K562 (cell line): ENCODE data around the gene GAMT. TPM values are rescaled to one million over a fixed set of nuclear protein-coding genes. Genes with fewer than 3 reads are reported as not detected.

Experiments
- ATAC-seq: fragments of 200-7000 bp; cut with Tn5 transposase; 3 replicates; pipeline ENCODE4 v1.9.1; 2020; ENCODE audit warnings: moderate library complexity
- BruUV-seq: library from RNA; stranded (reverse); fragments of 400-500 nt; replicated peaks from 2 replicates; lab custom pipeline; 2021; lab: Mats Ljungman, UMichigan
- CTCF ChIA-PET: fragments of 300-600 bp; formaldehyde crosslinking; extraction: SDS; loops from one replicate; lab custom pipeline; 2021; ENCODE audit warnings: low intra/inter-chr PET ratio; lab: Yijun Ruan, JAX
- POLR2A ChIA-PET: fragments of 300-600, 350-650 bp; sonication (Branson Sonifier 250); formaldehyde crosslinking; extraction: SDS; loops from one replicate; lab custom pipeline; 2021; ENCODE audit warnings: antibody characterized with exemption, inconsistent platforms; lab: Yijun Ruan, JAX
- DNase-seq, 4 experiments: peaks; one replicate each; pipeline versions ENCODE4 v3.0.0 to v3.0.0-alpha.2; 2011 to 2018; ENCODE audit warnings: low spot score in 3 of 4, mixed read lengths in 3 of 4; ENCODE audit errors: extremely low read depth in 1 of 4
- FAIRE-seq: peaks from 2 replicates; lab custom pipeline; 2011; peaks lifted over from hg19 to GRCh38; lab: Jason Lieb, UNC
- H2AFZ ChIP-seq: 2 replicates; pipeline ENCODE4 v1.6.0; 2011; ENCODE audit warnings: low read depth, low read length, control low read depth, inconsistent platforms
- H3K27ac ChIP-seq: fragments of 200-600 bp; 3 replicates; pipeline ENCODE4 v1.8.0; 2011; ENCODE audit warnings: low read depth, mild to moderate bottlenecking, control low read depth, inconsistent platforms, low read length, moderate library complexity, mixed read lengths; ENCODE audit errors: extremely low read depth
- H3K27me3 ChIP-seq, 2 experiments: fragments of 300-600 bp in 1 of 2; 2 replicates in 1 of 2; 3 replicates in 1 of 2; pipeline versions ENCODE4 v1.6.0 to v1.8.0; 2011; ENCODE audit warnings: inconsistent platforms in 2 of 2, low read length in 2 of 2, mild to moderate bottlenecking in 1 of 2, mixed read lengths in 1 of 2, moderate library complexity in 1 of 2; ENCODE audit not compliant: control insufficient read depth in 2 of 2, insufficient read depth in 2 of 2
- H3K36me3 ChIP-seq: fragments of 300-600 bp; 3 replicates; pipeline ENCODE4 v1.8.0; 2011; ENCODE audit warnings: mild to moderate bottlenecking, low read length, inconsistent platforms; ENCODE audit not compliant: control insufficient read depth, insufficient read depth
- H3K4me1 ChIP-seq, 2 experiments: fragments of 200-600 bp in 1 of 2; replicated peaks in 1 of 2; 2 replicates in 1 of 2; 3 replicates in 1 of 2; pipeline versions ENCODE4 v1.5.1 to v1.8.0; 2011; ENCODE audit warnings: inconsistent platforms in 2 of 2, low read length in 2 of 2, mild to moderate bottlenecking in 1 of 2, mixed read lengths in 1 of 2, moderate library complexity in 1 of 2; ENCODE audit not compliant: control insufficient read depth in 2 of 2, insufficient read depth in 2 of 2
- H3K4me2 ChIP-seq: 2 replicates; pipeline ENCODE4 v1.6.1; 2011; ENCODE audit warnings: low read length, control low read depth, inconsistent platforms, mixed read lengths; ENCODE audit not compliant: insufficient read depth
- H3K4me3 ChIP-seq: fragments of 200-600 bp; sonication (generic), shearing (Covaris generic); 2 replicates; pipeline ENCODE4 v1.5.1; 2016; ENCODE audit warnings: control low read depth, inconsistent platforms
- H3K79me2 ChIP-seq: fragments of 200-600 bp; 3 replicates; pipeline ENCODE4 v1.8.0; 2011; ENCODE audit warnings: low read length, inconsistent platforms; ENCODE audit not compliant: control insufficient read depth, insufficient read depth
- H3K9ac ChIP-seq, 2 experiments: 2 replicates each; pipeline versions ENCODE4 v1.6.0 to v1.6.1; 2011; ENCODE audit warnings: low read depth in 2 of 2, low read length in 2 of 2, control low read depth in 1 of 2, inconsistent platforms in 1 of 2, mild to moderate bottlenecking in 1 of 2, mixed read lengths in 1 of 2; ENCODE audit not compliant: insufficient read depth in 1 of 2
- H3K9me1 ChIP-seq: one replicate; pipeline ENCODE4 v1.6.0; 2011; ENCODE audit warnings: inconsistent platforms, mild to moderate bottlenecking, low read length, moderate library complexity; ENCODE audit not compliant: control insufficient read depth, insufficient read depth
- H3K9me3 ChIP-seq: replicated peaks from 2 replicates; pipeline ENCODE4 v1.5.1; 2011; ENCODE audit warnings: low read depth, low read length, inconsistent platforms; ENCODE audit not compliant: control insufficient read depth, insufficient read depth
- H4K20me1 ChIP-seq: replicated peaks from 2 replicates; pipeline ENCODE4 v1.6.1; 2011; ENCODE audit warnings: low read length, inconsistent platforms, mixed read lengths; ENCODE audit not compliant: control insufficient read depth, insufficient read depth
- POLR2A ChIP-seq: fragments of 450-650 bp; conservative IDR thresholded peaks from 2 replicates; pipeline ENCODE4 v1.6.1; 2016
- POLR2G ChIP-seq: fragments of 200-400 bp; formaldehyde crosslinking; IDR thresholded peaks from 2 replicates; pipeline ENCODE4 v1.6.1; 2017; ENCODE audit warnings: low read depth, mild to moderate bottlenecking, antibody characterized with exemption, low read length, moderate library complexity
- RBM22 ChIP-seq: fragments of 200-400 bp; formaldehyde crosslinking; IDR thresholded peaks from 2 replicates; pipeline ENCODE4 v1.6.1; 2018; ENCODE audit warnings: low read length, low read depth; ENCODE audit not compliant: poor library complexity, severe bottlenecking
- ZFX ChIP-seq: sonication (generic); formaldehyde crosslinking; IDR thresholded peaks from 2 replicates; pipeline ENCODE4 v1.8.0; 2022; ENCODE audit warnings: mild to moderate bottlenecking, missing genetic modification reagents, moderate library complexity
- ZNF76 ChIP-seq: fragments of 250-450 bp; sonication (Bioruptor Pico); IDR thresholded peaks from 2 replicates; pipeline ENCODE4 v1.4.0; 2020; ENCODE audit warnings: mild to moderate bottlenecking, moderate library complexity, borderline replicate concordance
- ZSCAN29 ChIP-seq: fragments of 450-650 bp; IDR thresholded peaks from 2 replicates; pipeline ENCODE4 v1.6.1; 2017
- WGBS: fragments of 100-300 bp; shearing (Covaris generic); methylation state at CpG from one replicate; pipeline ENCODE4 v1.1.6; 2016; ENCODE audit warnings: low coverage, mixed read lengths; ENCODE audit not compliant: insufficient coverage; ENCODE audit errors: missing lambda C conversion rate; 5-methylcytosine and 5-hydroxymethylcytosine counted together
- in situ Hi-C: fragments of 300-500 bp; cut with MboI; formaldehyde crosslinking; loops from 4 replicates; pipeline ENCODE4 v1.15.0; 2018; ENCODE audit warnings: inconsistent platforms, mixed read lengths
- intact Hi-C: fragments of 100-400 bp; cut with micrococcal nuclease; formaldehyde crosslinking; loops from 2 replicates; pipeline ENCODE4 v1.14.2; 2022
- polyA plus RNA-seq, 8 experiments: library from polyadenylated mRNA; depleted of rRNA in 4 of 8; stranded (reverse) in 5 of 8; unstranded in 3 of 8; fragments of >200 nt; fragmentation: Nextera tagmentation in 2 of 8; fragmentation: Illumina TruSeq in 1 of 8; extraction: Ambion mirVana in 2 of 8; extraction: Trizol in 1 of 8; gene quantifications; 2 replicates each; pipeline versions ENCODE4 v1.2.1 to v1.2.3, GENCODE V29; 2011 to 2014; ENCODE audit warnings: inconsistent platforms in 1 of 8, missing spikeins in 1 of 8
- total RNA-seq, 7 experiments: library from RNA; depleted of rRNA in 6 of 7; stranded (reverse); fragments of >200 nt in 6 of 7; fragmentation: Illumina TruSeq in 2 of 7; extraction: Trizol in 2 of 7; gene quantifications; 2 replicates each; pipeline versions ENCODE4 v1.2.1 to v1.2.3, GENCODE V29; 2011 to 2021; ENCODE audit warnings: low replicate concordance in 1 of 7

Gene GAMT
- total and polyA plus RNA-seq, 9 of the 15 experiments (the other 6 are each of a cell fraction or from before 2014, with no cell fraction given): 1.3 to 35.3 (median 27.2) TPM

DNA sequence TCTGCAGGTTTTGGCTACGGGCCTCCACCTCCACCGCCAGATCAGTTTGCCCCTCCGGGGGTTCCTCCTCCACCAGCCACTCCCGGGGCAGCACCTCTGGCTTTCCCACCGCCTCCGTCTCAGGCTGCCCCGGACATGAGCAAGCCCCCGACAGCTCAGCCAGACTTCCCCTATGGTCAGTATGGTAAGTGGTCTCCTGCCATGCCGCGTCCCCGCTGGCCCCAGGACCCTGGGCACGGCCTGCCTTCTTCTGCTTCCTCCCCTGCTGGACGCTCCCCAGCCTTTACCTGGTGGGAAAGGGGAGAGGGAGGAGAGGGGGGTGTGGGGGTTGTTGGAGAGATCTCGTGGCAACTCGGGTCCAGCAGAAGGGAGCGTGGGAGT is 31.2 kb upstream of the GAMT start:
- DNase-seq: no peak
- Histone ChIP-seq H3K9me1 (peaks cover 3% of the 10 kb centered on the region), H3K27ac (no peak overlapping the region), H3K4me3 (no peak overlapping the region), H3K9ac (no peak overlapping the region; a peak in 1 of 4 replicates), H3K27me3 (no peaks in the 10 kb centered on the region), H3K4me2 (no peak overlapping the region), H3K4me1 (peaks cover 13 to 72% of the 10 kb centered on the region in 2 experiments; a peak in 4 of 5 replicates), H3K36me3 (peaks cover 77% of the 10 kb centered on the region), H3K79me2 (peaks cover 15% of the 10 kb centered on the region; the same call in 2 of the 3 replicates), H4K20me1 (peaks cover 20% of the 10 kb centered on the region), H3K9me3 (no peaks in the 10 kb centered on the region), H2AFZ (no peak overlapping the region)
- 98% methylated on average over 15 of the region's 16 CpGs for WGBS
- TF ChIP-seq RBM22 (peak; percentile 20), ZSCAN29 (no peak), POLR2G (peak; percentile 11; the same call in 1 of the 2 replicates)
- ChIA-PET CTCF (no interaction called here), POLR2A (interaction anchor here (1.4 to 7.0 kb wide), 2 partner anchors 10 to 17 kb away, joined by 5 to 52 read pairs; no protein-coding TSS in a partner anchor)
- ATAC-seq: no peak
- no TSS peak for BruUV-seq
- intact Hi-C loops: no loop called here
- FAIRE-seq: no peak
- in situ Hi-C loops: no loop called here

DNA sequence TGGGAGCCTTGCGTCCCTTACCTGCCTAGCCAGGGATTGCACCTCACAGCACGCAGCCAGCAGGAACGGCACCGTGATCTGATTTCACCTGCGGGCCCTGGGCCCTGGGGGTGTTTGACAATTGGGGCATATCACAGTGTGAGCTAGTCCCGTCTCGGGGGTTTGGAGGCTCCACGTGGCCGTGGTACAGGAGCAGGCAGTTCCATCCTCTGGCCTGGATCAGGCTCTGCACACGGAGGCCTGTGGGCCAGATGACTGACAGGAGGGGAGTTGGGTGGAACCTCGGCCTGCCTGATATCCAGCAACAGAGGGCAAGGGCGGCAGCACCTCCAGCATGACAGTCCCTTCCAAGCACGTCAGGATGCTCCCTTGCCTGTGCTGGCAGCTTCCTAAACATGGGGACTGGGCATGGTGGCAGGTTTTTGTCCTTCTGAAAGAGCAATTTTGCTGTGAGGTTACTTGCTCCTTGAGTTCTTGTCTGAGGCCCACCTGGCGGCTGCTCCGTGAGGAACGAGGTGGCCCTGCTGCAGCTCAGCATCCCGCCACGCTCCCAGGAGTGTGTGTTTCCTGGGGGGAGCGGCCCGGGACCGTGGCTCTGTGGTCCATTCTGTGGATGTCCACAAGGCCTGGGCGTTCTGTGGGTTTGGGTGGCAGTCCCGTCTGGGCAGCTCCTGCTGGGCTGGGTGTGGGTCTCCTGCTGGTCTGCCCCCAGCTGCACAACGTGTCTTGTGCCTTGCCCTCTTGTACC is 30.6 kb upstream of the GAMT start:
- DNase-seq (no peak), ATAC-seq (no peak), FAIRE-seq (no peak)
- intact Hi-C loops: no loop called here
- Histone ChIP-seq H3K9ac (no peak overlapping the region), H3K79me2 (peaks cover 15% of the 10 kb centered on the region; the same call in 2 of the 3 replicates), H3K4me3 (no peak overlapping the region), H4K20me1 (peaks cover 20% of the 10 kb centered on the region), H3K36me3 (peaks cover 82% of the 10 kb centered on the region), H3K27ac (no peak overlapping the region), H3K4me1 (peaks cover 11 to 71% of the 10 kb centered on the region in 2 experiments; a peak in 4 of 5 replicates), H3K4me2 (no peak overlapping the region), H2AFZ (no peak overlapping the region), H3K9me3 (no peaks in the 10 kb centered on the region), H3K9me1 (peaks cover 3% of the 10 kb centered on the region), H3K27me3 (no peaks in the 10 kb centered on the region)
- CTCF ChIA-PET: no interaction called here
- no TSS peak for BruUV-seq
- POLR2A ChIA-PET: interaction anchor here (7.0 kb wide), 1 partner anchor 16 kb away, joined by 52 read pairs; no protein-coding TSS in a partner anchor
- in situ Hi-C loops: no loop called here
- TF ChIP-seq POLR2G: peak; percentile 51
- no peak for TF ChIP-seq ZFX
- no peak for TF ChIP-seq ZNF76 (CRISPR knock-in tag)
- TF ChIP-seq POLR2A: peak; percentile 40
- 95% methylated on average over 19 of the region's 24 CpGs for WGBS
